ENCODE measurements around the gene THAP6.
A peak's percentile ranks its signal among the peaks of the same experiment; 100 is the strongest.
"Not testable (repeated sequence)": the region's sequence is repeated elsewhere in the genome, so short reads cannot be mapped to it uniquely, and the experiment has no call there.

Gene THAP6, protein sequence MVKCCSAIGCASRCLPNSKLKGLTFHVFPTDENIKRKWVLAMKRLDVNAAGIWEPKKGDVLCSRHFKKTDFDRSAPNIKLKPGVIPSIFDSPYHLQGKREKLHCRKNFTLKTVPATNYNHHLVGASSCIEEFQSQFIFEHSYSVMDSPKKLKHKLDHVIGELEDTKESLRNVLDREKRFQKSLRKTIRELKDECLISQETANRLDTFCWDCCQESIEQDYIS

DNA sequence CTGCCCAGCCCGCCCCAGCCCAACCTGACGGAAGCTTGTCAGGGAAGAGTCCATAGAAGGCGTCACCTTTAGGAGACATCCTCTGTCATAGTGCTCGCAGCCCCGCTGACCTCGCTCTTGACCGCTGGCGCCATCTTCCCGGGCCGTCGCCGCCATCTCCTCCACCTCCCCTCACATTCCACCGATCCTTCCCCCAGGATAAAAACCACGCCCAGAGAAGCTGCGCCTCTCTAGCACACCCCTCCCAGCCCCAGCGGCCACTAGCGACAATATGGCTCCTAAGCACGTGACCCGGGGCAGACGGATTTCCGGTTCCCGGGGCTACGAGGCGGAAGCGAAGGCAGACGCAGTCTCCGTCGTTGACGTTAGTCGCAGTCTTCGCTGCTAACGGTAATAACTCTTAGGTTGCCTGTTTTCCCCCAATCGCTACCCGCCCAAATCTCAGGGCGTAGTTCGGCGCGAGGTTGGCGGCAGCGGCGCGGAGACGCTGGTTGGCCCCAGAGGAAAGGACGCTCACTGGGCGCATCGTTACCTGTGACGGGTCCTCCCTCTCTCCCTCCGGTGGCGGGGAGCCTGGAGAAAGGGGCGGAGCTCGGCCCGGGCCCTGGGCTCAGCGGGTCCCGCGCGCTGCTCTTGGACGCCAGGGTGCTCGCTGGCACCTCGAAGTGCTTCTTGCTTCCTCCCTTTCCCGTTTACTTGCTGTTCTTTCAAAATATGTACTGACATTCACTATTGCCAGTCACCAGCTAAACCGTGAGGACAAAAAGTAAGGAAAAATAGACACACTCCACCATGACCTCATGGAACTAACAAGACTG is at the start of gene THAP6, which contains the start of gene RCHY1:
Gene THAP6 (plus strand): TSS at position 343 of the 818 bp plus-strand sequence. CDS start 980 bp downstream, outside the sequence.
Gene RCHY1 (minus strand): TSS at position 273 of the 818 bp plus-strand sequence. CDS start 117 bp downstream, at position 156.
- peak; percentile 98 for DNase-seq (ENCODE audit: low read depth, low spot score)

DNA sequence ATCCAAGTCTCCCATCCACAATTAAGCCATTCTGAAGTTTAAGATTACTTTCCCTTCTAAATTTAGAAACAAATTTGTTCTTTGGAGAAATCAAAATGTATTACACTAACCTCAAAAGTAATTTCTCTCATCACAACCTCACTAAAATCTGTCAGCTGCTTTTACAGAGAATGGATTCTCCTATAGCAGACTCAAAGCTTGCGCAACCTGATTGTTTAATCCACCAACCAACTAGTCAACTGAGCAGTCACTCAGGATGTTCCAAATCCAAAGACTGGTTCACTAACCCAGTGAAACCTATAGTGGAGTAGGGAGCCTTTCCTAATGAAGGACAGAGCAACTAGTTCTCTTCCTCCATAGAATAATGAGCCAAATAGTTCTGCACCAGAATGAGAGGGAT is 44.4 kb upstream of the THAP6 start:
- DNase-seq (ENCODE audit: low read depth, low spot score): no peak

DNA sequence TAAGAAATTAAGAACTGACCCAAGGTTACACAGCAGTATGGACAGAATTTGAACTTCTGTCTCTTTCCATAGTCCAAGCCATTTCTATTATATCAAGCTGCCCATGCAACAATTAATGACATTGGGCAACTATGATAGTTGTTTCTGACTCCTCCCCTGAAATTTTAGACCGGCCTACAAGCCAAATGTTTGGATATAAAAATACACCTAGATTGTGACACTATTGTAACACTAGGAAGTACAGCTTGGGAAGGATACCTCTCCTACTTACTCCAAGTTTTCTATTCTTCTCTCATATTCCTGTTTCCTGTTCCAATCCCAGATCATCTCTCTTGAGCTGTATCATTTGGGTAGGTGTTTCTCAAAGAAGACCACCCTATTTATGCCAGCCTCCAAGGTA is 43.5 kb upstream of the THAP6 start:
- DNase-seq (ENCODE audit: low read depth, low spot score): no peak

DNA sequence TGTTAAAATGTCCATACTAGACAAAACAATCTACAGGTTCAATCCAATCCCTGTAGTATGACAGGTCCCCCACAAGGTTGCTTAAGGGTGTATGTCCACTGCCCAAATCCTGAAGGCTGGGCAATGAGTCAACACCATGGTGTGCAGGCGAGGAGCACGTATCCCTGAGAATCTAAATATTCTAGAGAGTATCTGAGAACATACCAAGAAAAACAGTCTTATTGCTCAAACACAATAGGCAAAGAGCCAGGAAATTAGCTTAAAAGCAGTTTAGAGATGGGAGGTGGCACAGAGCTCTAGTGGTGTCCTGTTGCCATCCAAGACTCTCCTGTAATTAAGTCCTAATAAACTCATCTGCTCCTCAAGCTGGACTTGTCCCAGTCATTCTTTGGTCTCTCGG is 37.1 kb upstream of the THAP6 start:
- no peak for DNase-seq (ENCODE audit: low read depth, low spot score)

DNA sequence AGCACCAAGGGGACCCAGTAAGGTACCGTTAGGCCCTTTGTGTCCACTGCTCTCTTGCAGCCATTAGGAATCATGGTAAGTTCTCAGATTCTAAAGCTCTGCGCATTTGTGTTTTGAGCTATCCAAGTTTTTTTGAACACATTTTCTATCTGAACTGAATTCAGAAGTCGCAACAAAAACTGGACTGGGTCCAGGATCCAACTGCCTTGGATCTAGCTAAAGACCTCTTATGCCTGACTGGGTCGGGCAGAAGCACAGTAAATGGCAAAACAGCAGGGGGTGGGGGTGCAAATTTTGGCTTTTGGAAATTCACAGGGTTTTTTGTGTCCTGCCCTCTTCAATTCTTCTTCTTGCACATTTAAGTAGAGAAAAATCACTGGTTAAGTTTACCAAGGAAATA is 30.1 kb upstream of the THAP6 start:
- DNase-seq (ENCODE audit: low read depth, low spot score): peak; percentile 17

DNA sequence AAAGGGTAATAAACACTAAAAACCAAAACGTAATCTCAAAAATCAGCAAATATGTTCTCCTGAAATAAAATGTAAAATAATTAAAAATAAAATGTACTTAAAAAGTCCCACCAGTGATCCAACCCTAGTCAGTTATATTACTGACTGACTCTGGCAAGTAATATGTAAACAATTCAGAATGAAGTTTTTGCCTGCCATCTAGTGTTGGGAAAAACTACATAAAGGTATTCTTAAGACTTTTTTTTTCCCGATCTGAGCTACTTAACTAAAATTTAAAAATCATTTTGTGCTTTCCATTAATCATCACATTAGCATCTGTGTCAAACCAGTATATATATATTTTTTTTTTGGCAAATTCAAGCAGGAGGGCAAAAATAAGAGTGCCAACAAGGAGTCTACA is 24.1 kb upstream of the THAP6 start:
- DNase-seq (ENCODE audit: low read depth, low spot score): peak; percentile 23

DNA sequence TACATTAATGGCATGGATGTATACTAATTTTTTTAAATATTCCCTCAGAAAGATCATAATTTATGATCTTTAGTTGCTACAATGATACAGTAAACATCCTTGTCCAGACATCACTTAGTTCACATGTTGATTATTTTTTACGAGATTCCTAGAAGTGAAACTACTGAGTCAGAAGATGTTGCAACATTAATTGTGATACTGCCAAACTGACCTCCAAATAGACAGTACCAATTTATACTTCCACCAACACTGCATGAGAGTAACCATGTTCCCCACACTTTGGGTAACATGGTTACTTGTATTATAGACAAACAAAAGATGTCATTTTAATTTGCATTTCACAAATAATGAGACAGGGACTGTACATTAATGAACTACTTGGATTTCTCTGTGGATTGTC is 19.7 kb upstream of the THAP6 start:
- DNase-seq (ENCODE audit: low read depth, low spot score): peak; percentile 27

DNA sequence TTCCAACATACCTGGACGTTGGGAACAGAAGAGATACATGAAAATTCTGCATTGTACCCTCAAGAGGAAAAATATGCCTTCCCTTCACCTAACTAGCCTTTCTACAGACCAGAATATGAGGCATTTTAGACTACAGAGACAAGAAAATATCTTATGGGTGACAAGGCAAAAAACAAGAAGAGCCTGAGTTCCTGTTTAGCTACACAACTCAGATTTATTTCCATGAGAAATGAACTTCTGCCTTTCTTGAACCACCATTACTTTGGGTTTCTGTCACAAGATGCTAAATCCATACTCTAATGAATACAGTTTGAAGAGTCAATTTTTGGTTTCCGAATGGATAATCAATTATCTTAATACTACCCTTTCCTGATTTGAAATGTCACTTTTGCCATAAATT is 18.8 kb upstream of the THAP6 start:
- DNase-seq (ENCODE audit: low read depth, low spot score): no peak

DNA sequence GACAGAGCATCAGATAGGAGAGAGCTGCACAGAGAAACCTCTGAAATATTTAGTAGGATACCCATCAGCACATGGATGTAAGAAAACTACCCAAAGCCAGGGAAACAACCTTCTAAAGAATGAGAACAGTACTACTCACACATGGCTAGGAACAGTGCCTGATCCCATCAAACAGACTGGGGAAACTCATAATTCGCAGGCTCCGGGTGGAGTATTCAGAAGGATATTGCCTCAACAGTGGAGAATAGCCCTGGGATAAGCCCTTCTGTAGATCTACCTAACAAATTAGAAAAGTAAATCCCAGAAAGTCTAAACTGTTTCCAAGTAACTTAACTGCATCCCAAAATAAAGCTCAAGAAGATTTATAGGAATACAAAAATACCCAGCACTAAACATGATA is 17.9 kb upstream of the THAP6 start:
- DNase-seq (ENCODE audit: low read depth, low spot score): no peak

DNA sequence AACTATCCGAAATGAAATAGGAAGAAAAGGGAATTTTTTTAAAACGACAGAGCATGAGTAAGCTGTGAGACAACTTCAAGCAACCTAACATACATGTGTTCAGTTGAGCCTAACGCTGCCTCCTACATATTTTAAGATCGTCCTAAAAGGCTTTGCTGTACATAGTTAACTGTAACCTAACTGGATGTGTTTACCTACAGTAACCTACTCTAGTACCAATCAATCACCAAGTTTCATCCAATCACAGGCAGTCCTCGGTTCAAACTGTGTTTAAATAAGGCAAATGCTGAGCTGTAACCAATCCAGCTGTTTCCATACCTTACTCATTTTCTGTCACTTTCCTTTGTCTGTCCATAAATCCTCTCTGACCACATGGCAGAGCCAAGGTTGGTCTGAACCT is 17.1 kb upstream of the THAP6 start:
- DNase-seq (ENCODE audit: low read depth, low spot score): no peak

DNA sequence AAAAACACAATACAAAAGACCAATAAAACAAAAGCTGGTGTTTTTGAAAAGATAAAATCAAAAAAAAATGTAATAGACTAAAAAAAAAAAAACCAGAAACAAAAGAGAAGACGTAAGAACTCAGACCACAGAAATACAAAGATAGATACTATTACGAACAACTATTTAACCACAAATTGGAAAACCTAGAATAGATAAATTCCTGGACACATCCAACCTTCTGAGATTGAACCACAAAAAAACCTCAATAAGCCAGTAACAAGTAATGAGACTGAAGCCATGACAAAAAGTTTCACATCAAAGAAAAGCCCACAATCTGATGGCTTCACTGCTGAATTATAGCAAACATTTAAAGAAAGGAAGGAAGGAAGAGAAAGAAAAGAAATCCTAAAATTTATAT is 16.2 kb upstream of the THAP6 start:
- no peak for DNase-seq (ENCODE audit: low read depth, low spot score)

DNA sequence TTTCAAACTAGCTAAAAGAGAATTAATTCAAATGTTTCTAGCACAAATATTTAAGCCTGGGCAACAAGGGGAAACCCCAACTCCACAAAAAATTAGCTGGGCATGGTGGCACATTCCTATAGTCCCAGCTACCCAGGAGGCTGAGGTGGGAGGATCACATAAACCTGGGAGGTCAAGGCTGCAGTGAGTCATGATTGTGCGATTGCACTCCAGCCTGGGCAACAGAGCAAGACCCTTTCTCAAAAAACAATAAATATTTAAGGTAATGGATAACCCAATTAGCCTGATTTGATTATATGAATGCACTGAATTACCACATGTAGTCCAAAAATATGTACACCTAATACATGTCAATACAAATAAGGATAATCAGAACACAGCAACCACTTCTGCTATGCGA is 14.4 kb upstream of the THAP6 start:
- no peak for DNase-seq (ENCODE audit: low read depth, low spot score)

DNA sequence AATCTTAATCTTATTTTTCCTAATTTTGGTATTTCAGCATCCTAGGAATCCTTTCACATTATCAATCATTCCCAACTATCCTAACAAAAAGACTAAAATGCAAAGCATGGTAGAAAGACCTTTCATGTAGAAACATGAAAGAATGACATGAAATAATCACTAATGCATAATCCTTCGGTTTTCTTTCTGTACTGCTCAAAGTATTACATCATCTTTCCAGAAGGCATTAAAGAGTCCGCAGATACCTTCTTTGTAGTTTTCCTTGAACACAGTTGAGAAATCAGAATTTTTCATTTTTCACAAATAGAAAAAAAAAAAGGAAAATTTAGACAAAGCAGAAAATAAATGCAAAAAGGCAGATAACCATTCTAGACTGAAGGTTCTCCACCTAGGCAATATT is 11.6 kb upstream of the THAP6 start:
- DNase-seq (ENCODE audit: low read depth, low spot score): no peak

DNA sequence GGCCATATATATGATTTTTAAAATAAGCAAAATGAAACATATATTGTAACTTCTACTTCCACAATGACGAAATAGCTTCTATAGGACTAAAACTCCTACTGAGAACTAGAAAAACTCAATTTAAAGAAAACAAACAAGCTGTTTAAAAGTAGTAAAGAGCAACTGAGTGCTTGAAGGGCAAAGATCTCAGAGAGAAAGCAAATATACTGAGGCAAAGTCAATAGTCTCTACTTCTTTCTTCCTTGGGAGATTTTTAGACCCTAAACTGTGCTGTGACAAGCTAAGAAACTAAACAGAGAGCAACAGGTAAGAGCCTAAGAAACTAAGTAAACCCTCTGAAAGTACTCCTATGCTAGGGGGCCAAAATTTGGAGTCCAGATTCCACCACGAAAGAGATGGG is 8.6 kb upstream of the THAP6 start:
- no peak for DNase-seq (ENCODE audit: low read depth, low spot score)

DNA sequence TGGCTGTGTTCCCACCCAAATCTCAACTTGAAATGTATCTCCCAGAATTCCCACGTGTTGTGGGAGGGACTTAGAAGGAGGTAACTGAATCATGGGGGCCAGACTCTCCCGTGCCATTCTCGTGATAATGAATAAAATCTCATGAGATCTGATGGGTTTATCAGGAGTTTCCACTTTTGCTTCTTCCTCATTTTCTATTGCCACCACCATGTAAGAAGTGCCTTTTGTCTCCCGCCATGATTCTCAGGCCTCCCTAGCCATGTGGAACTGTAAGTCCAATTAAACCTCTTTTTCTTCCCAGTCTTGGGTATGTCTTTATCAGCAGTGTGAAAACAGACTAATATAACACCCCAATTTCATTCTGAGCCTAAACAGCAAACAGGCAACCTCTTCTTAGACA is 4.7 kb upstream of the THAP6 start:
- not testable (repeated sequence) for DNase-seq (ENCODE audit: low read depth, low spot score)

DNA sequence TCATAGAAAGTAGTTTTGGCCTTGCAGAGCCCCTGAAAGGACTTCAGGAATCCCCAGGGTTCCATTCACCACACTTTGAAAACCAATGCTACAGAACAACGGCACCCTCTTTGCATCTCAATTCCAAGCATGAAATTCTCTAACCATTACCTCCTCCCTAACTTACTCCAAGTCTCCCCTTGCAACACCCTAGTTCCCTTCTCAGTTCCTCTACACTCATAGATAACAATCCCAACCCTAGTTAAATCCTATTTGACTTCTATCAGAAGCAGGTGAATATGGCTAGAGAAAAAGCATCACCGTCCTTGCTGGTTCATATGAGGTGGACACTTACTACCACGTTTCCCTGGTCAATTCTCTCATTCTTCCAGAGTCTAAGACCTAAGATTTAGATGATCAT is 2.4 kb upstream of the THAP6 start:
- DNase-seq (ENCODE audit: low read depth, low spot score): no peak

DNA sequence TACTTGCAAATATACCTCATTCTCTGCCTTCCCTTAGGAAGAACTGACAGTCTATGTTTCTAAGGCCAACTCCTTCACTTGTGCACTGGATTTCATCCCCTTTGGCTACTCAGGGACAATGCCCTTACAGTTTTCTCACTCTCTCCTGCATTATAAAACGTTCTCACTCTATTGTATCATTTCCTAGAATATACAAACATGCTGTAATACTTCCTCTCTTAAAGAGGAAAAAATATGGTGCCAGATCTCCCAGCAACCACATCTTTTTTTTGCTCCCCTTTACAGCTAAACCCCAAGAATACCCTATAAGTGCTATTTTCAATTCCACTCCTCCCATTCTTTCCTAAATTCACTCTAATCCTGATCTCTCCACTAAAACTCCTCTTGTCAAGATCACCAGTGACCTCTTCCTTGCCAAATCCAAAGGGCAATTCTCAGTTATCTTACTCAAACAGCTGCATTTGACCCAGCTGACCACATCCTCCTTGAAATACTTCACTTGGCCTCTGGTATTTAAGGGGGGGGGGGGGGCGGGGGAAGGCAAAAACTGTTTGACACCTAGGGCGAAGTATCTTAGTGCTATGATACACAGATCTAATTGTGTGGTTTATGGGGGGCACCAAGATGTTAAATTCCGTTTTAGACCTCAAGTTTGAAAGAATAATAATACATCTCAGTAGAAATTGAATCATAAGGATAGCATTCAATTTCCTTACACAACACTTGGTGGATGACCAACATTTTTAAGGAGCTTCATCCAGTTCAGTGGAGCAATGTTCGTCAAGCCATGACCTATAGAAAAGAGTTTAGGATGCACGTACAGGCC is 1.7 kb upstream of the THAP6 start:
- DNase-seq (ENCODE audit: low read depth, low spot score): peak; percentile 49

DNA sequence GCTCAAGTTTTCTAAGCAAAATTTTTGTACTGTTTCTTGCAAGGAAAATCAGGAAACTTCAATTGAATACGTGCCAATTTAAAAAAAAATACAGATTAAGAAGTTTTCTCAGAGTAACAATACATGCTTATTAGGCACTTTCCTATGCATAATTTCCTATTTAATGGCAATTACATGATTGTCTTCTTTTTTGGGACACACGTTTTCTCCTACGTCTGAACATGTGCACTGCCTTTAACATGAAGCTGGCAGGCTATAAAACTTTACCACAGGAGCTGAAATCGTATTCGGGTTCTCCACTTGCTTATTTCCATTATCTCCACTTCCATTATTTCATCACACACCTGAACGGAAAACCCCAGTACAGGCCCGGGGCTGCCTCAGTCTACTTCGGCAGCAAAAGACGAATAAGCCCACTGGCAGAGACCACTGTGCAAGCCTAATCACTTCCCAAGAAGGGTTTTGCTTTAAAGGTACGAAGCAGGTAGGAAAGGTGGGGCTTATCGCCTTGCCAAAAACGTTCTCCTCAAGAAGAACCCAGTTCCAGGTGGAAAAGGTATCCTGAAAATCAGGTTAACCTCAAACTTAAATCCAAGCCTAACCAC is 645 bp upstream of the THAP6 start:
- DNase-seq (ENCODE audit: low read depth, low spot score): no peak

DNA sequence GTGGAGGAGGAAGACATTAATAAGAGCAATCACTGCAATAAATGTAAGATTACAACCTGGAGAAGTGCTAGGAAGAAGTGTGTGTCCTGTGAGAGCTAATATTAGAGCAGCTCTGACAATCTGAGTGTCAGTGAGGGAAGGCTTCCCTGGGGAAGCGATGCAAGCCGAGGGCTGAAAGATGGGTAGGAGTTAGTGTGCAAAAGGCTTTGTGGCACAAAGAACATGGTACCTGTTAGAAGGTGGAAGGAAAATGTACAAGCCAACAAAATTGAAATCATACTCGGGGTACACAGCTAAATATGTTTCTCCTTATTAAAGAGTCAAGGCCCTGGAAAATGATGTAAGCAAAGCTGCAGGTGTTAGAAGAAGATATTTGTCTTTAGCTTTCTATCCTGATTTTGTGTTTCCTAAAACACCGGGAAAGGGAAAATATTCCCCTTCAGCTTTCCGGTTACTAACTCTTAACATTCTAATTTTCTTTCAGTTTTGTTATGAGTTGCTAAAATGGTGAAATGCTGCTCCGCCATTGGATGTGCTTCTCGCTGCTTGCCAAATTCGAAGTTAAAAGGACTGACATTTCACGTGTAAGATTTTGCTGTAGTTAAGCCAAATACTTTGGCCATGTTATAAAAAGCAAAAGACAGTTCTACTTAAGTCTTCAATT is 808 bp downstream of the THAP6 start:
- no peak for DNase-seq (ENCODE audit: low read depth, low spot score)

DNA sequence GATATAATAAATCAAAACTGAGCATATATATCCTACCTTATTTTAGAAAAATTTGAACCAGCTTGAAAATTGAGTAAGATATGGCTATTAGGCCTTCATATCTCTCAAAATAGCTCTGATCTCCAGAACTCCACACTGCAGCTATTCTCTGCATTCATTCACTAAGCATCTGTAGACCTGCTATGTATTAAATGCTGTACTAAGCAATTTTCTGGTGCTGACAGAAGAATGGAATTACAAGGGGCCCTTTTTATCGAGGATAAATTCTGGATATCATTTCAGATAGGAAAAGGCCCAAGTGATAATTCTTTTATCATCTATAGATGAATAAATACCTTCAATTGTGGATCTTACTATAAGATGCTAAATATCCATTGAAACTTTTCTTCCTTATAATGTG is 1.9 kb downstream of the THAP6 start:
- no peak for DNase-seq (ENCODE audit: low read depth, low spot score)

DNA sequence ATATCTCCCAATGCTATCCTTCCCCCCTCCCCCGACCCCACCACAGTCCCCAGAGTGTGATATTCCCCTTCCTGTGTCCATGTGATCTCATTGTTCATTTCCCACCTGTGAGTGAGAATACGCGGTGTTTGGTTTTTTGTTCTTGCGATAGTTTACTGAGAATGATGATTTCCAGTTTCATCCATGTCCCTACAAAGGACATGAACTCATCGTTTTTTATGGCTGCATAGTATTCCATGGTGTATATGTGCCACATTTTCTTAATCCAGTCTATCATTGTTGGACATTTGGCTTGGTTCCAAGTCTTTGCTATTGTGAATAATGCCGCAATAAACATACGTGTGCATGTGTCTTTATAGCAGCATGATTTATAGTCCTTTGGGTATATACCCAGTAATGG is 5.2 kb downstream of the THAP6 start:
- not testable (repeated sequence) for DNase-seq (ENCODE audit: low read depth, low spot score)

Measured in astrocyte of the hippocampus (primary cell).